ENCODE measurements around the gene SEMA6D. TPM values are rescaled to one million over a fixed set of nuclear protein-coding genes. Genes with fewer than 3 reads are reported as not detected.

The SEMA6D gene
- total and polyA plus RNA-seq, 2 donors (not counting 3 experiments of a cell fraction or from before 2014, with no cell fraction given), result 16.3 to 22.5 TPM

DNA sequence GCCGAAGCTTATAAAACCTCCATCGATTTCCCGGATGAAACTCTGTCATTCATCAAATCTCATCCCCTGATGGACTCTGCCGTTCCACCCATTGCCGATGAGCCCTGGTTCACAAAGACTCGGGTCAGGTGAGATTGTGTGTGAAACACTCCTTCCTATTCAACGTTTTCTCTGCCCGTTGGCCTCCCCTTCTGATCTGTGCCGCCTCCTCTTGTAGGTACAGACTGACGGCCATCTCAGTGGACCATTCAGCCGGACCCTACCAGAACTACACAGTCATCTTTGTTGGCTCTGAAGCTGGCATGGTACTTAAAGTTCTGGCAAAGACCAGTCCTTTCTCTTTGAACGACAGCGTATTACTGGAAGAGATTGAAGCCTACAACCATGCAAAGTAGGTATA is 47.4 kb downstream of the SEMA6D start:
- TF ChIP-seq, protein P1, sequence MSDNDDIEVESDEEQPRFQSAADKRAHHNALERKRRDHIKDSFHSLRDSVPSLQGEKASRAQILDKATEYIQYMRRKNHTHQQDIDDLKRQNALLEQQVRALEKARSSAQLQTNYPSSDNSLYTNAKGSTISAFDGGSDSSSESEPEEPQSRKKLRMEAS (IDR thresholded peaks at IDR 0.05; ENCODE audit: insufficient read depth, insufficient read length), result no peak
- no peak for TF ChIP-seq POLR2AphosphoS5 (IDR thresholded peaks at IDR 0.05; ENCODE audit: insufficient read depth, low read depth, low read length)
- no peak for TF ChIP-seq EZH2 (IDR thresholded peaks at IDR 0.05; ENCODE audit: borderline replicate concordance, low read depth, low read length, severe bottlenecking)
- no peak for TF ChIP-seq GATA2 (IDR thresholded peaks at IDR 0.05; ENCODE audit: insufficient read depth, insufficient read length, low read depth, low read length)
- TF ChIP-seq MYC (IDR thresholded peaks at IDR 0.05; ENCODE audit: low read depth, low read length), result no peak
- no peak for TF ChIP-seq POLR2A (IDR thresholded peaks at IDR 0.05; ENCODE audit: low read depth, low read length)
- TF ChIP-seq, protein P2, sequence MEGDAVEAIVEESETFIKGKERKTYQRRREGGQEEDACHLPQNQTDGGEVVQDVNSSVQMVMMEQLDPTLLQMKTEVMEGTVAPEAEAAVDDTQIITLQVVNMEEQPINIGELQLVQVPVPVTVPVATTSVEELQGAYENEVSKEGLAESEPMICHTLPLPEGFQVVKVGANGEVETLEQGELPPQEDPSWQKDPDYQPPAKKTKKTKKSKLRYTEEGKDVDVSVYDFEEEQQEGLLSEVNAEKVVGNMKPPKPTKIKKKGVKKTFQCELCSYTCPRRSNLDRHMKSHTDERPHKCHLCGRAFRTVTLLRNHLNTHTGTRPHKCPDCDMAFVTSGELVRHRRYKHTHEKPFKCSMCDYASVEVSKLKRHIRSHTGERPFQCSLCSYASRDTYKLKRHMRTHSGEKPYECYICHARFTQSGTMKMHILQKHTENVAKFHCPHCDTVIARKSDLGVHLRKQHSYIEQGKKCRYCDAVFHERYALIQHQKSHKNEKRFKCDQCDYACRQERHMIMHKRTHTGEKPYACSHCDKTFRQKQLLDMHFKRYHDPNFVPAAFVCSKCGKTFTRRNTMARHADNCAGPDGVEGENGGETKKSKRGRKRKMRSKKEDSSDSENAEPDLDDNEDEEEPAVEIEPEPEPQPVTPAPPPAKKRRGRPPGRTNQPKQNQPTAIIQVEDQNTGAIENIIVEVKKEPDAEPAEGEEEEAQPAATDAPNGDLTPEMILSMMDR (IDR thresholded peaks at IDR 0.05; ENCODE audit: extremely low read depth in 1 of 2, insufficient read depth in 1 of 2, low read depth in 1 of 2, low read length in 2 of 2), result no peak
- no peak for TF ChIP-seq JUN (IDR thresholded peaks at IDR 0.05; ENCODE audit: borderline replicate concordance, insufficient read depth, insufficient read length, low read depth)
- no peak for TF ChIP-seq FOS (IDR thresholded peaks at IDR 0.05; ENCODE audit: borderline replicate concordance, insufficient read depth, low read length)
- POLR2A ChIA-PET, result no interaction called here
- H3K9ac ChIP-seq (replicated peaks; ENCODE audit: extremely low read depth, insufficient read depth, low read length), result no peak overlapping the region
- FAIRE-seq (no peak), DNase-seq (ENCODE audit: low read depth, low spot score) (no peak)
- H3K4me2 ChIP-seq (ENCODE audit: insufficient read depth, low read length), result no peak overlapping the region
- dilution Hi-C loops (cut with MboI; ENCODE audit: extremely low pct_ligation_motif_present, low sequenced_read_pairs), result no loop called here
- peaks cover 16 to 22% of the 10 kb centered on the region in 2 experiments for H3K36me3 ChIP-seq (ENCODE audit: control insufficient read depth in 2 of 2, extremely low read depth in 1 of 2, insufficient read depth in 2 of 2, low read length in 2 of 2)
- H3K27ac ChIP-seq (ENCODE audit: insufficient read depth, low read depth, low read length), result no peak overlapping the region
- intact Hi-C loops (cut with micrococcal nuclease), result no loop called here
- H3K9me1 ChIP-seq (replicated peaks; ENCODE audit: control insufficient read depth, extremely low read depth, insufficient read depth, low read length), result no peaks in the 10 kb centered on the region
- no peaks in the 10 kb centered on the region for H3K4me1 ChIP-seq (ENCODE audit: control insufficient read depth, extremely low read depth, insufficient read depth, low read length)
- no peaks in the 10 kb centered on the region for H3K79me2 ChIP-seq (ENCODE audit: control insufficient read depth, insufficient read depth, low read length)
- CTCF ChIA-PET, result no interaction called here
- H4K20me1 ChIP-seq (replicated peaks; ENCODE audit: control insufficient read depth, extremely low read depth, insufficient read depth, low read length), result no peaks in the 10 kb centered on the region
- no peak overlapping the region for H2AFZ ChIP-seq (ENCODE audit: low read depth, low read length)
- BruUV-seq (replicated peaks), result no TSS peak
- H3K4me3 ChIP-seq (replicated peaks in 1 of 3; ENCODE audit: insufficient read depth in 1 of 3, low read depth in 1 of 3, low read length in 3 of 3), result no peak overlapping the region
- H3K9me3 ChIP-seq (replicated peaks; ENCODE audit: control insufficient read depth, insufficient read depth, low read length), result no peaks in the 10 kb centered on the region
- no peaks in the 10 kb centered on the region for H3K27me3 ChIP-seq (ENCODE audit: control insufficient read depth in 2 of 2, insufficient read depth in 2 of 2, low read length in 2 of 2)

Measured in endothelial cell of umbilical vein (primary cell).